K562 (cell line): ENCODE measurements around the gene FAM240A. TPM values are rescaled to one million over a fixed set of nuclear protein-coding genes. Genes with fewer than 3 reads are reported as not detected.

Experiments used
- ATAC-seq: fragments of 200-7000 bp; cut with Tn5 transposase; 3 replicates; pipeline ENCODE4 v1.9.1; 2020; ENCODE audit warnings: moderate library complexity
- BruUV-seq: library from RNA; stranded (reverse); fragments of 400-500 nt; replicated peaks from 2 replicates; lab custom pipeline; 2021; lab: Mats Ljungman, UMichigan
- CTCF ChIA-PET: fragments of 300-600 bp; formaldehyde crosslinking; extraction: SDS; loops from one replicate; lab custom pipeline; 2021; ENCODE audit warnings: low intra/inter-chr PET ratio; lab: Yijun Ruan, JAX
- POLR2A ChIA-PET: fragments of 300-600, 350-650 bp; sonication (Branson Sonifier 250); formaldehyde crosslinking; extraction: SDS; loops from one replicate; lab custom pipeline; 2021; ENCODE audit warnings: antibody characterized with exemption, inconsistent platforms; lab: Yijun Ruan, JAX
- DNase-seq, 4 experiments: peaks; one replicate each; pipeline versions ENCODE4 v3.0.0 to v3.0.0-alpha.2; 2011 to 2018; ENCODE audit warnings: low spot score in 3 of 4, mixed read lengths in 3 of 4; ENCODE audit errors: extremely low read depth in 1 of 4
- FAIRE-seq: peaks from 2 replicates; lab custom pipeline; 2011; peaks lifted over from hg19 to GRCh38; lab: Jason Lieb, UNC
- H2AFZ ChIP-seq: 2 replicates; pipeline ENCODE4 v1.6.0; 2011; ENCODE audit warnings: low read depth, low read length, control low read depth, inconsistent platforms
- H3K27ac ChIP-seq: fragments of 200-600 bp; 3 replicates; pipeline ENCODE4 v1.8.0; 2011; ENCODE audit warnings: low read depth, mild to moderate bottlenecking, control low read depth, inconsistent platforms, low read length, moderate library complexity, mixed read lengths; ENCODE audit errors: extremely low read depth
- H3K27me3 ChIP-seq, 2 experiments: fragments of 300-600 bp in 1 of 2; 2 replicates in 1 of 2; 3 replicates in 1 of 2; pipeline versions ENCODE4 v1.6.0 to v1.8.0; 2011; ENCODE audit warnings: inconsistent platforms in 2 of 2, low read length in 2 of 2, mild to moderate bottlenecking in 1 of 2, mixed read lengths in 1 of 2, moderate library complexity in 1 of 2; ENCODE audit not compliant: control insufficient read depth in 2 of 2, insufficient read depth in 2 of 2
- H3K36me3 ChIP-seq: fragments of 300-600 bp; 3 replicates; pipeline ENCODE4 v1.8.0; 2011; ENCODE audit warnings: mild to moderate bottlenecking, low read length, inconsistent platforms; ENCODE audit not compliant: control insufficient read depth, insufficient read depth
- H3K4me1 ChIP-seq, 2 experiments: fragments of 200-600 bp in 1 of 2; replicated peaks in 1 of 2; 2 replicates in 1 of 2; 3 replicates in 1 of 2; pipeline versions ENCODE4 v1.5.1 to v1.8.0; 2011; ENCODE audit warnings: inconsistent platforms in 2 of 2, low read length in 2 of 2, mild to moderate bottlenecking in 1 of 2, mixed read lengths in 1 of 2, moderate library complexity in 1 of 2; ENCODE audit not compliant: control insufficient read depth in 2 of 2, insufficient read depth in 2 of 2
- H3K4me2 ChIP-seq: 2 replicates; pipeline ENCODE4 v1.6.1; 2011; ENCODE audit warnings: low read length, control low read depth, inconsistent platforms, mixed read lengths; ENCODE audit not compliant: insufficient read depth
- H3K4me3 ChIP-seq: fragments of 200-600 bp; sonication (generic), shearing (Covaris generic); 2 replicates; pipeline ENCODE4 v1.5.1; 2016; ENCODE audit warnings: control low read depth, inconsistent platforms
- H3K79me2 ChIP-seq: fragments of 200-600 bp; 3 replicates; pipeline ENCODE4 v1.8.0; 2011; ENCODE audit warnings: low read length, inconsistent platforms; ENCODE audit not compliant: control insufficient read depth, insufficient read depth
- H3K9ac ChIP-seq, 2 experiments: 2 replicates each; pipeline versions ENCODE4 v1.6.0 to v1.6.1; 2011; ENCODE audit warnings: low read depth in 2 of 2, low read length in 2 of 2, control low read depth in 1 of 2, inconsistent platforms in 1 of 2, mild to moderate bottlenecking in 1 of 2, mixed read lengths in 1 of 2; ENCODE audit not compliant: insufficient read depth in 1 of 2
- H3K9me1 ChIP-seq: one replicate; pipeline ENCODE4 v1.6.0; 2011; ENCODE audit warnings: inconsistent platforms, mild to moderate bottlenecking, low read length, moderate library complexity; ENCODE audit not compliant: control insufficient read depth, insufficient read depth
- H3K9me3 ChIP-seq: replicated peaks from 2 replicates; pipeline ENCODE4 v1.5.1; 2011; ENCODE audit warnings: low read depth, low read length, inconsistent platforms; ENCODE audit not compliant: control insufficient read depth, insufficient read depth
- H4K20me1 ChIP-seq: replicated peaks from 2 replicates; pipeline ENCODE4 v1.6.1; 2011; ENCODE audit warnings: low read length, inconsistent platforms, mixed read lengths; ENCODE audit not compliant: control insufficient read depth, insufficient read depth
- ADNP ChIP-seq: fragments of 200-800 bp; sonication (Bioruptor generic); IDR thresholded peaks from 2 replicates; pipeline ENCODE4 v1.6.1; 2016; ENCODE audit warnings: missing genetic modification characterization, missing compliant biosample characterization
- DPF2 ChIP-seq: fragments of 450-650 bp; IDR thresholded peaks from 2 replicates; pipeline ENCODE4 v1.6.1; 2016
- FOXM1 ChIP-seq, 2 experiments: fragments of 450-650 bp in 1 of 2; sonication (generic) in 1 of 2; formaldehyde crosslinking in 1 of 2; IDR thresholded peaks; 2 replicates each; pipeline versions ENCODE4 v1.6.1 to v1.9.0; 2017 to 2022; ENCODE audit warnings: low read depth in 2 of 2, mild to moderate bottlenecking in 2 of 2, missing genetic modification reagents in 1 of 2, moderate library complexity in 1 of 2
- GTF2A2 ChIP-seq: IDR thresholded peaks from 2 replicates; pipeline ENCODE4 v1.6.1; 2016; ENCODE audit warnings: mild to moderate bottlenecking, missing genetic modification characterization, missing compliant biosample characterization
- KLF13 ChIP-seq: fragments of 450-650 bp; IDR thresholded peaks from 2 replicates; pipeline ENCODE4 v1.6.1; 2016; ENCODE audit warnings: missing genetic modification characterization, low read depth, mild to moderate bottlenecking, missing compliant biosample characterization, moderate library complexity, borderline replicate concordance
- NEUROD1 ChIP-seq: fragments of 150-350 bp; IDR thresholded peaks from 2 replicates; pipeline ENCODE4 v1.6.1; 2014; ENCODE audit warnings: borderline replicate concordance, low read length, low read depth; ENCODE audit not compliant: partially characterized antibody
- NONO ChIP-seq, 2 experiments: fragments of 200-400 bp in 1 of 2; fragments of 450-650 bp in 1 of 2; formaldehyde crosslinking in 1 of 2; IDR thresholded peaks; 2 replicates each; pipeline ENCODE4 v1.6.1; 2017; ENCODE audit warnings: low read depth in 2 of 2, mild to moderate bottlenecking in 2 of 2, moderate library complexity in 2 of 2, low read length in 1 of 2
- POU5F1 ChIP-seq: fragments of 150-350 bp; IDR thresholded peaks from 2 replicates; pipeline ENCODE4 v1.6.1; 2014; ENCODE audit warnings: borderline replicate concordance, low read length, low read depth, mild to moderate bottlenecking; ENCODE audit not compliant: partially characterized antibody
- SIN3A ChIP-seq, 2 experiments: fragments of 150-350 bp in 1 of 2; IDR thresholded peaks; 2 replicates each; pipeline ENCODE4 v1.6.1; 2011 to 2016; ENCODE audit warnings: borderline replicate concordance in 2 of 2, low read depth in 2 of 2, low read length in 2 of 2, mild to moderate bottlenecking in 2 of 2, moderate library complexity in 2 of 2; ENCODE audit not compliant: control insufficient read depth in 1 of 2
- TCF7L2 ChIP-seq: fragments of 150-350 bp; IDR thresholded peaks from 2 replicates; pipeline ENCODE4 v1.6.1; 2016; ENCODE audit warnings: low read depth, mild to moderate bottlenecking, low read length, moderate library complexity
- ZFPM2 ChIP-seq: fragments of 250-450 bp; sonication (Bioruptor Pico); IDR thresholded peaks from 2 replicates; pipeline ENCODE4 v1.5.1; 2022; ENCODE audit warnings: mild to moderate bottlenecking
- ZNF3 ChIP-seq: fragments of 250-450 bp; sonication (Bioruptor Pico); IDR thresholded peaks from 2 replicates; pipeline ENCODE4 v1.5.0; 2021; ENCODE audit warnings: mild to moderate bottlenecking, moderate library complexity
- ZNF311 ChIP-seq: fragments of 250-450 bp; sonication (Bioruptor Pico); IDR thresholded peaks from 2 replicates; pipeline ENCODE4 v1.4.0; 2020; ENCODE audit warnings: mild to moderate bottlenecking, moderate library complexity
- ZNF444 ChIP-seq: fragments of 250-450 bp; sonication (Bioruptor Pico); IDR thresholded peaks from 2 replicates; pipeline ENCODE4 v1.4.0; 2020; ENCODE audit warnings: mild to moderate bottlenecking, moderate library complexity
- ZNF695 ChIP-seq: fragments of 450-650 bp; formaldehyde crosslinking; IDR thresholded peaks from 2 replicates; pipeline ENCODE4 v1.4.0; 2020; ENCODE audit warnings: mild to moderate bottlenecking, moderate library complexity
- ZNF717 ChIP-seq: fragments of 250-450 bp; sonication (Bioruptor Pico); IDR thresholded peaks from 2 replicates; pipeline ENCODE4 v1.5.0; 2021
- whole genome bisulfite sequencing: fragments of 100-300 bp; shearing (Covaris generic); methylation state at CpG from one replicate; pipeline ENCODE4 v1.1.6; 2016; ENCODE audit warnings: low coverage, mixed read lengths; ENCODE audit not compliant: insufficient coverage; ENCODE audit errors: missing lambda C conversion rate; 5-methylcytosine and 5-hydroxymethylcytosine counted together
- in situ Hi-C: fragments of 300-500 bp; cut with MboI; formaldehyde crosslinking; loops from 4 replicates; pipeline ENCODE4 v1.15.0; 2018; ENCODE audit warnings: inconsistent platforms, mixed read lengths
- intact Hi-C: fragments of 100-400 bp; cut with micrococcal nuclease; formaldehyde crosslinking; loops from 2 replicates; pipeline ENCODE4 v1.14.2; 2022
- polyA plus RNA-seq, 8 experiments: library from polyadenylated mRNA; depleted of rRNA in 4 of 8; stranded (reverse) in 5 of 8; unstranded in 3 of 8; fragments of >200 nt; fragmentation: Nextera tagmentation in 2 of 8; fragmentation: Illumina TruSeq in 1 of 8; extraction: Ambion mirVana in 2 of 8; extraction: Trizol in 1 of 8; gene quantifications; 2 replicates each; pipeline versions ENCODE4 v1.2.1 to v1.2.3, GENCODE V29; 2011 to 2014; ENCODE audit warnings: inconsistent platforms in 1 of 8, missing spikeins in 1 of 8
- total RNA-seq, 7 experiments: library from RNA; depleted of rRNA in 6 of 7; stranded (reverse); fragments of >200 nt in 6 of 7; fragmentation: Illumina TruSeq in 2 of 7; extraction: Trizol in 2 of 7; gene quantifications; 2 replicates each; pipeline versions ENCODE4 v1.2.1 to v1.2.3, GENCODE V29; 2011 to 2021; ENCODE audit warnings: low replicate concordance in 1 of 7
- TF ChIP-seq, protein P1 (sequence below): sonication (generic); formaldehyde crosslinking; IDR thresholded peaks from 2 replicates; pipeline ENCODE4 v1.4.0; 2020; ENCODE audit warnings: mild to moderate bottlenecking, missing genetic modification reagents
- TF ChIP-seq, protein P2 (sequence below): fragments of 250-450 bp; sonication (Bioruptor Pico); IDR thresholded peaks from 2 replicates; pipeline ENCODE4 v1.4.0; 2020; ENCODE audit warnings: borderline replicate concordance

FAM240A gene
- total and polyA plus RNA-seq, 9 of the 15 experiments (the other 6 are each of a cell fraction or from before 2014, with no cell fraction given) = not detected

DNA sequence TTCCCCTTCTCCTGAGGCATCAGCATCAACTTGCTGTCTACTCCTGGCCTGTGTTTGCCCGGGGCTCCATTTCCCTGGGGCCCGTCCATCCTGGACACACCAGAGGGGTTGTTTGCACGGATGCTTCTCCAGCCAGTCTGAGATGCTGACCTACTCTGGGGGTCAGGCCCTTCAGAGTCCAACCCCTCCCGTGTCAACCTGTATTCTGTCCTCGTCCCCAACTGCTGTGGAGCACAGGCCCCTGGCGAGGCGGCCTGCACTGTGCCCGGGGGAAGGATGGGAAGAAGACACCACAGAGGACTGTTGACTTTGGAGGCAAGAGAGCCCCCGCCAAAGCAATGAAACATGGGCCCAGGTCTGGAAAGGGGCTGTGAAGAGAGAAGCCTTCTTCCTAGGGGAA lies 55.3 kb downstream of the FAM240A start (continued):
- no peak for TF ChIP-seq GTF2A2 (tag)
- TF ChIP-seq SIN3A (IDR thresholded peaks at IDR 0.05; ENCODE audit: borderline replicate concordance in 2 of 2, control insufficient read depth in 1 of 2, low read depth in 2 of 2, low read length in 2 of 2) = no peak
- TF ChIP-seq, protein P1, sequence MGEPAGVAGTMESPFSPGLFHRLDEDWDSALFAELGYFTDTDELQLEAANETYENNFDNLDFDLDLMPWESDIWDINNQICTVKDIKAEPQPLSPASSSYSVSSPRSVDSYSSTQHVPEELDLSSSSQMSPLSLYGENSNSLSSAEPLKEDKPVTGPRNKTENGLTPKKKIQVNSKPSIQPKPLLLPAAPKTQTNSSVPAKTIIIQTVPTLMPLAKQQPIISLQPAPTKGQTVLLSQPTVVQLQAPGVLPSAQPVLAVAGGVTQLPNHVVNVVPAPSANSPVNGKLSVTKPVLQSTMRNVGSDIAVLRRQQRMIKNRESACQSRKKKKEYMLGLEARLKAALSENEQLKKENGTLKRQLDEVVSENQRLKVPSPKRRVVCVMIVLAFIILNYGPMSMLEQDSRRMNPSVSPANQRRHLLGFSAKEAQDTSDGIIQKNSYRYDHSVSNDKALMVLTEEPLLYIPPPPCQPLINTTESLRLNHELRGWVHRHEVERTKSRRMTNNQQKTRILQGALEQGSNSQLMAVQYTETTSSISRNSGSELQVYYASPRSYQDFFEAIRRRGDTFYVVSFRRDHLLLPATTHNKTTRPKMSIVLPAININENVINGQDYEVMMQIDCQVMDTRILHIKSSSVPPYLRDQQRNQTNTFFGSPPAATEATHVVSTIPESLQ = no peak
- TF ChIP-seq, protein P2, sequence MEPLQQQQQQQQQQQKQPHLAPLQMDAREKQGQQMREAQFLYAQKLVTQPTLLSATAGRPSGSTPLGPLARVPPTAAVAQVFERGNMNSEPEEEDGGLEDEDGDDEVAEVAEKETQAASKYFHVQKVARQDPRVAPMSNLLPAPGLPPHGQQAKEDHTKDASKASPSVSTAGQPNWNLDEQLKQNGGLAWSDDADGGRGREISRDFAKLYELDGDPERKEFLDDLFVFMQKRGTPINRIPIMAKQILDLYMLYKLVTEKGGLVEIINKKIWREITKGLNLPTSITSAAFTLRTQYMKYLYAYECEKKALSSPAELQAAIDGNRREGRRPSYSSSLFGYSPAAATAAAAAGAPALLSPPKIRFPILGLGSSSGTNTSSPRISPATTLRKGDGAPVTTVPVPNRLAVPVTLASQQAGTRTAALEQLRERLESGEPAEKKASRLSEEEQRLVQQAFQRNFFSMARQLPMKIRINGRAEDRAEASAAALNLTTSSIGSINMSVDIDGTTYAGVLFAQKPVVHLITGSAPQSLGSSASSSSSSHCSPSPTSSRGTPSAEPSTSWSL (CRISPR knock-in tag) = no peak
- TF ChIP-seq, all 486 proteins: peak for 0

GRCh38 chr3:46668116-46668515 lies 55.8 kb downstream of the FAM240A start:
- CTCF ChIA-PET = no interaction called here
- no peak overlapping the region for H3K4me2 ChIP-seq
- no TSS peak for BruUV-seq
- POLR2A ChIA-PET = no interaction called here
- 0% methylated on average over 8 of the region's 8 CpGs for WGBS
- H3K9ac ChIP-seq = no peak overlapping the region
- H3K4me3 ChIP-seq = no peak overlapping the region
- FAIRE-seq = no peak
- no peaks in the 10 kb centered on the region for H3K9me3 ChIP-seq
- no peaks in the 10 kb centered on the region for H3K79me2 ChIP-seq
- intact Hi-C loops = no loop called here
- H3K27ac ChIP-seq = no peak overlapping the region
- in situ Hi-C loops = no loop called here
- H2AFZ ChIP-seq = no peak overlapping the region
- no peaks in the 10 kb centered on the region for H3K36me3 ChIP-seq
- ATAC-seq = no peak
- peaks cover 26% of the 10 kb centered on the region for H4K20me1 ChIP-seq
- H3K27me3 ChIP-seq = peaks cover 19 to 91% of the 10 kb centered on the region in 2 experiments
- no peak for DNase-seq
- H3K9me1 ChIP-seq = no peaks in the 10 kb centered on the region
- no peaks in the 10 kb centered on the region for H3K4me1 ChIP-seq
- TF ChIP-seq ZFPM2 (no peak), FOXM1 (IDR thresholded peaks at IDR 0.05; ENCODE audit: low read depth) (no peak), FOXM1 (CRISPR knock-in tag; IDR thresholded peaks at IDR 0.05; ENCODE audit: low read depth) (no peak), TCF7L2 (no peak), NEUROD1 (no peak), DPF2 (no peak), KLF13 (tag) (no peak), ZNF3 (CRISPR knock-in tag) (no peak), ZNF311 (CRISPR knock-in tag) (no peak), ZNF444 (no peak), ZNF717 (CRISPR knock-in tag) (no peak), ADNP (tag) (no peak), ZNF695 (CRISPR knock-in tag) (no peak), NONO (IDR thresholded peaks at IDR 0.05; ENCODE audit: low read depth in 2 of 2, low read length in 1 of 2) (no peak), POU5F1 (no peak)
